Activated T-cell treated with anti-CD3 and anti-CD28 coated beads, Interleukin-2, amount 50 U/mL, for 72 hours (primary cell): ENCODE measurements around the gene NAT9. TPM values are rescaled to one million over a fixed set of nuclear protein-coding genes. Genes with fewer than 3 reads are reported as not detected.

Source experiments
- ATAC-seq, 2 donors: fragments of 150-1000 bp; cut with Tn5 transposase; replicated peaks in 1 of 2; 2 replicates each; pipeline ENCODE4 v1.10.0; 2021; ENCODE audit warnings: moderate library complexity in 2 of 2, mild to moderate bottlenecking in 1 of 2
- DNase-seq, 2 donors: peaks; one replicate each; pipeline ENCODE4 v3.0.0; 2021 to 2022; ENCODE audit warnings: mixed read lengths in 1 of 2
- H3K27ac Mint-ChIP-seq: one replicate; pipeline ENCODE4 v1.8.0; 2022; ENCODE audit warnings: mild to moderate bottlenecking, moderate library complexity, mixed read lengths
- H3K27me3 Mint-ChIP-seq: one replicate; pipeline ENCODE4 v1.8.0; 2022; ENCODE audit warnings: low read depth, mixed read lengths
- H3K36me3 Mint-ChIP-seq, 2 donors: one replicate each; pipeline ENCODE4 v1.8.0; 2022; ENCODE audit warnings: mixed read lengths in 2 of 2, mild to moderate bottlenecking in 1 of 2; ENCODE audit not compliant: insufficient read depth in 2 of 2
- H3K4me1 Mint-ChIP-seq: one replicate; pipeline ENCODE4 v1.8.0; 2022; ENCODE audit warnings: low read depth, mixed read lengths
- H3K4me3 Mint-ChIP-seq, 2 donors: one replicate each; pipeline ENCODE4 v1.8.0; 2022; ENCODE audit warnings: mild to moderate bottlenecking in 2 of 2, mixed read lengths in 2 of 2, moderate library complexity in 2 of 2
- H3K9me3 Mint-ChIP-seq, 2 donors: one replicate each; pipeline ENCODE4 v1.8.0; 2022; ENCODE audit warnings: mixed read lengths in 2 of 2
- total RNA-seq, 2 donors: library from RNA; stranded (reverse); gene quantifications; one replicate each; pipeline ENCODE4 v1.2.3, GENCODE V29; 2022

The NAT9 gene
- total RNA-seq, 2 donors from 2014 or later: 49.7 to 58.4 TPM

- H3K27me3 Mint-ChIP-seq: no peaks in the 10 kb centered on the region
- H3K27ac Mint-ChIP-seq: peak overlapping the region; percentile 27
- H3K36me3 Mint-ChIP-seq: peaks cover 3 to 15% of the 10 kb centered on the region in 2 donors
- peaks cover 33% of the 10 kb centered on the region for H3K4me1 Mint-ChIP-seq
- H3K4me3 Mint-ChIP-seq: no peak overlapping the region
- peak; percentile 75 to 79 for DNase-seq
- ATAC-seq: peak; percentile 90
- H3K9me3 Mint-ChIP-seq: no peaks in the 10 kb centered on the region
These were observed 5.4 kb downstream of the NAT9 start for GRCh38 chr17:74770498-74771318.

DNA sequence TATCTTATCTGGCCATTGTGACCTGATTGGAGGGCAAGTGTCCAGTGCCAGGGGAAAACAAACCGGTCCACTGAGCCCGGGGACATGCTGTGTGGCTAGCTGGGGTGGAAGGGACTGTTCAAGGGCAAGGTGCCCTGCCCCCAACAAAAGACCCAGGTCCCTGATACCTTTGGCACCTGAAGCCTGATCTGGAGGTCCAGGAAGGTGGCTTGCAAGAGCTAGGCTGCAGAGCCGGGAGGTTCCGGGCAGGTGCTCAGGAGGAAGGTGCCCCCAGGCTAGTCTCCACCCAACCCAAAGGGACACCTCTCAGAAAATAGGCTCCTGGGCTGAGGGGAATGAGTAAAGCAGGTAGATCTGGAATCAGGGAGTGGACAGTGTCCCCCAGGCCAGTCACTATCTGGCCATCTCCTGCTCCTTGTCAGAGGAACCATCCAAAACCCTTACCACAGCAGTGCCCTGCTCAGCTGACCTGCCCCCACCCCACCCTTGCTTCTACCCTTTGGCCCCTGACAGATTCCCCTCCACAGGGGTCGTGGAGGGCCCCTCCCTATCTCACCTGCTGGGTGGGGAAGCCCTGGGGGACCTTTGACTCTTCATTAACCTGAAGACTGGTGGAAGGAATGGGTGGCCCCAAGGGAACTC lies 6.2 kb downstream of the NAT9 start:
- Mint-ChIP-seq H3K27ac (peak overlapping the region; percentile 27), H3K27me3 (no peaks in the 10 kb centered on the region), H3K4me3 (no peak overlapping the region), H3K4me1 (peaks cover 26% of the 10 kb centered on the region), H3K9me3 (no peaks in the 10 kb centered on the region), H3K36me3 (peaks cover 2 to 15% of the 10 kb centered on the region in 2 donors)
- no peak for DNase-seq
- no peak for ATAC-seq

DNA sequence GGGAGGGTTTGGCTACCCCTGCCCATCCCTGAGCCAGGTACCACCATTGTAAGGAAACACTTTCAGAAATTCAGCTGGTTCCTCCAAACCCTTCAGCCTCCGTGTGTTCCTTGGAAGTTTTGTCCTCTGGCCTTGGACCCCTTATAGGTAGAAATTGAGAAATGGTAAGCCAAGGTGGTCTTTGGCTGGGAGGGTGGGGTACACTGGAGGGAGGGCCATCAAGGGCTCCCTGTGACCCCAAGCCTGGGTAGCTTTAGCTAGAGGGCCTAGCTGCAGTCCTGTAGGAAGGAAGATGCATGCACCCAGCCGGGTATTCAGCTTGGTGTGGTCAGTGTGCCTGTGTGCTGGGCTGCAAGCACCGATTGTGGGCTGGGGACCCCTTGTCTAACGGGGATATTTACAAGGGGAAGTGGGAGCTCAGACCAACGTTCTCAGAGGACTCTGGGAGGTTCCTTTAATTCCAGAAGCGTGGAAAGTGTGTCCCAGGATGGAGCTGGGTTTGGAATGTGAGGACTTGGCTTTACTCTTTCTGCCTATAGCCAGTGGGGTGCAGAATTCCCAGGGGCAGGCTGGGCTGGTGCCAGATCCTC lies 6.8 kb downstream of the NAT9 start:
- DNase-seq (no peak), ATAC-seq (no peak)
- Mint-ChIP-seq H3K27ac (peak overlapping the region; percentile 29), H3K4me3 (no peak overlapping the region), H3K36me3 (peaks cover 2 to 15% of the 10 kb centered on the region in 2 donors), H3K9me3 (no peaks in the 10 kb centered on the region), H3K4me1 (peaks cover 24% of the 10 kb centered on the region), H3K27me3 (no peaks in the 10 kb centered on the region)

DNA sequence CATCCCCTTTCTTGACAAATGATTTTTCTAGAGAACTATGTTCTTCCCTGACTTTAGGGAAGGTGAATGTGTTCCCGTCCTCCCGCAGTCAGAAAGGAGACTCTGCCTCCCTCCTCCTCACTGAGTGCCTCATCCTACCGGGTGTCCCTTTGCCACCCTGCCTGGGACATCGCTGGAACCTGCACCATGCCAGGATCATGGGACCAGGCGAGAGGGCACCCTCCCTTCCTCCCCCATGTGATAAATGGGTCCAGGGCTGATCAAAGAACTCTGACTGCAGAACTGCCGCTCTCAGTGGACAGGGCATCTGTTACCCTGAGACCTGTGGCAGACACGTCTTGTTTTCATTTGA lies 7.4 kb downstream of the NAT9 start:
- ATAC-seq (no peak), DNase-seq (no peak)
- H3K9me3 Mint-ChIP-seq: no peaks in the 10 kb centered on the region
- H3K36me3 Mint-ChIP-seq: peaks cover 2 to 15% of the 10 kb centered on the region in 2 donors
- no peaks in the 10 kb centered on the region for H3K27me3 Mint-ChIP-seq
- H3K4me3 Mint-ChIP-seq: no peak overlapping the region
- peaks cover 17% of the 10 kb centered on the region for H3K4me1 Mint-ChIP-seq
- peak overlapping the region; percentile 29 for H3K27ac Mint-ChIP-seq

- peaks cover 12% of the 10 kb centered on the region for H3K4me1 Mint-ChIP-seq
- peaks cover 2 to 15% of the 10 kb centered on the region in 2 donors for H3K36me3 Mint-ChIP-seq
- H3K27ac Mint-ChIP-seq: peak overlapping the region; percentile 29
- DNase-seq (no peak), ATAC-seq (no peak)
- H3K27me3 Mint-ChIP-seq: no peaks in the 10 kb centered on the region
- no peaks in the 10 kb centered on the region for H3K9me3 Mint-ChIP-seq
- H3K4me3 Mint-ChIP-seq: no peak overlapping the region
These were observed 7.9 kb downstream of the NAT9 start for GRCh38 chr17:74768069-74768762.

DNA sequence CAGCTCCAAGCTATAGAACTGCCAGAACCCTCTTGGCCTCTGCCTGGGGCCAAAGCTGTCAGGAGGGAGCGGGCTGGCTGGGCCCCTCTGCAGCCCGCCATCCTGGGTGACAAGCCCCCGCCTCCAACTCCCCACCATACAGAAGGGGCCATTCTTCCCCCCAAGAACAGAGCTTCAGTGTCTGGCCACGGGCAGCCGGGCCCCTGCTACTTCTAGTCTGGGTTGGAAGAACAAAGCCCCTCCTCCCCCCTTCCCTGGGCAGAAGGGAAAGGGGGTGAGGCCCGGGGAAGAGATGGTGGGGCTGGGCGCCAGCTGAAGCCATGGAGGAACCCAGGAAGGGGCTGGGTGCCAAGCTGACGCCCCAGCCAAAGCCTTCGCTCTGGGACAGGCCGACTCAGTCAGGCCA lies 9.0 kb downstream of the NAT9 start:
- DNase-seq: no peak
- peaks cover 10% of the 10 kb centered on the region for H3K4me1 Mint-ChIP-seq
- no peak overlapping the region for H3K4me3 Mint-ChIP-seq
- no peak overlapping the region for H3K27ac Mint-ChIP-seq
- no peaks in the 10 kb centered on the region for H3K27me3 Mint-ChIP-seq
- H3K36me3 Mint-ChIP-seq: peaks cover 2 to 11% of the 10 kb centered on the region in 2 donors
- ATAC-seq: no peak
- no peaks in the 10 kb centered on the region for H3K9me3 Mint-ChIP-seq

GRCh38 chr17:74766413-74766812 lies 9.7 kb downstream of the NAT9 start:
- Mint-ChIP-seq H3K4me1 (peaks cover 10% of the 10 kb centered on the region), H3K9me3 (no peaks in the 10 kb centered on the region), H3K36me3 (peaks cover 2 to 11% of the 10 kb centered on the region in 2 donors), H3K27ac (no peak overlapping the region), H3K27me3 (no peaks in the 10 kb centered on the region), H3K4me3 (no peak overlapping the region)
- ATAC-seq (no peak), DNase-seq (no peak)

- H3K27me3 Mint-ChIP-seq: no peaks in the 10 kb centered on the region
- H3K36me3 Mint-ChIP-seq: peaks cover 2 to 11% of the 10 kb centered on the region in 2 donors
- H3K4me1 Mint-ChIP-seq: peaks cover 1% of the 10 kb centered on the region
- DNase-seq (no peak), ATAC-seq (no peak)
- peak overlapping the region; percentile 92 for H3K27ac Mint-ChIP-seq
- H3K9me3 Mint-ChIP-seq: no peaks in the 10 kb centered on the region
- no peak overlapping the region for H3K4me3 Mint-ChIP-seq
These were observed 11.3 kb downstream of the NAT9 start for GRCh38 chr17:74764751-74765286.

GRCh38 chr17:74763565-74764387 lies 12.4 kb downstream of the NAT9 start:
- Mint-ChIP-seq H3K9me3 (no peaks in the 10 kb centered on the region), H3K27ac (no peak overlapping the region), H3K4me3 (no peak overlapping the region), H3K4me1 (peaks cover 12% of the 10 kb centered on the region), H3K36me3 (peaks cover 2 to 9% of the 10 kb centered on the region in 2 donors), H3K27me3 (no peaks in the 10 kb centered on the region)
- DNase-seq: no peak
- no peak for ATAC-seq

GRCh38 chr17:74761931-74762330 lies 14.2 kb downstream of the NAT9 start:
- Mint-ChIP-seq H3K4me1 (peaks cover 30% of the 10 kb centered on the region), H3K27me3 (no peaks in the 10 kb centered on the region), H3K27ac (no peak overlapping the region), H3K4me3 (no peak overlapping the region), H3K36me3 (peaks cover 2 to 4% of the 10 kb centered on the region in 2 donors), H3K9me3 (no peaks in the 10 kb centered on the region)
- ATAC-seq (no peak), DNase-seq (no peak)

- H3K36me3 Mint-ChIP-seq: peaks cover 0 to 4% of the 10 kb centered on the region in 2 donors
- H3K27me3 Mint-ChIP-seq: no peaks in the 10 kb centered on the region
- H3K4me1 Mint-ChIP-seq: peaks cover 35% of the 10 kb centered on the region
- H3K9me3 Mint-ChIP-seq: no peaks in the 10 kb centered on the region
- H3K4me3 Mint-ChIP-seq: no peak overlapping the region
- no peak overlapping the region for H3K27ac Mint-ChIP-seq
- DNase-seq: no peak
- no peak for ATAC-seq
These were observed 14.7 kb downstream of the NAT9 start for GRCh38 chr17:74761419-74761818.

DNA sequence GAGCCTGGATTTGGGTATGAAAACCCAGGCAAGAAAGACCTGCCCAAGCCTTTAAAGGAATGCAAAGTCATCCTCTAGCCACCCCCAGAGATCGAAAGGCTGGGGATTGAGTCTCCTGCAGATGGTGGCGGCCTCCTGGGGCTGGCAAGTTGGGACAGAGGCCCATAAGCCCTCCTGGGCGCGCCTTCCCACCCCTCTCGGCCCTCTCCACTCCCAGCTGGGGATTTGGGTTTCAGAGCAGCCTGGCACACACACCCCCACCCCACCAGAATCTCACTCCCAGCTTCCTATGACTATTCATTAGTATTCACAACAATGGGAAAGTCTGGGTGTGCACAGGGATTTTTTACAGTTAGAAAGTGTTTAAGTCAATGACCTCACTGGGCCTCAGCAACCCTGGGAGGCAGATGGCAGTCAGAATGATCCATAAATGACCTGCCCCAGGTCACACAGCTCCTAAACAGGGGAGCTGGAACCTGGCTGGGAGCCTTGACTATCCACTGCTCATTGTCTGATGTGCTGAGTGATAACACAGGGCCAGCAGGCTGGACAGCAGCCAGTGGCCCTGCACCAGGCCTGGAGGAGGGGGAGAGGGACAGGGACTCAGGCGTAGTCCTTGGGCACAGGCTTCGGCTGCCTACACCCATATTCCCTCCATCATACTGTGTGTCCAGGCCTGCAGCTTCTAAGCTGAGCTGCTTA lies 15.6 kb downstream of the NAT9 start:
- peaks cover 0 to 2% of the 10 kb centered on the region in 2 donors for H3K36me3 Mint-ChIP-seq
- H3K9me3 Mint-ChIP-seq: no peaks in the 10 kb centered on the region
- H3K27ac Mint-ChIP-seq: peak overlapping the region; percentile 68
- no peak for ATAC-seq
- H3K4me1 Mint-ChIP-seq: peaks cover 40% of the 10 kb centered on the region
- no peak for DNase-seq
- H3K27me3 Mint-ChIP-seq: no peaks in the 10 kb centered on the region
- H3K4me3 Mint-ChIP-seq: no peak overlapping the region
